HG03460 (cell line): ENCODE data around the gene NFAT5.
"Not testable (repeated sequence)": the region's sequence is repeated elsewhere in the genome, so short reads cannot be mapped to it uniquely, and the experiment has no call there.

Experiments
- ATAC-seq: cut with Tn5 transposase; IDR thresholded peaks from one replicate; pipeline ENCODE4 v1.9.1; 2021; ENCODE audit not compliant: unreplicated experiment

The NFAT5 gene

DNA sequence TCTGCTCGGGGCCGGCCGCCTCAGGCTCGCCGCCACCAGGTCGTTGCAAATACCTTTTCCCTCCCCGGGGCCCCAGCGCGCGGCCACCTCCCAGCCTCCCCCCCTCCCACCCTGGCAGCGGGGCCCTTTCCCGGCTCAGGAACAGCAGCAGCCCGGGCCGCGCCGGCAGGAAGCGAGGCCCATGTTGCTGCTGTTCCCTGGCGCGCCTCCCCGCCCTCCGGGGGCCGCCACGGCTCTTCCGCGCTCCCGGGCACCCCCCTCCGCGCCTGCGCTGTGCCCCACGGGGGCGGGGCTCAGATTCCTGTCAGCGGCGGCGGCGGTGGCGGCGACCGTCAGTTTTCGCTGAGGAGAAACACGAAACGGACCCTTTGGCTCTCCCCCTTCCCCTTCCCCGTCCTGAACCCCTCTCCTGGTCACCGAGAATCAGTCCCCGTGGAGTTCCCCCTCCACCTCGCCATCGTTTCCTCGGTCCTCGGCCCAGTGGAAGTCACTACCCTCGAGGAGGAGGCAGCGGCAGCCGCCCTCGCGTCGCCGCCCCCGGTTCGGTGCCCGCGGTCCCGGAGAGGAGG, at the start of gene NFAT5:
Gene NFAT5, plus strand, starts transcription at position 296 of the 569 bp plus-strand sequence. CDS start 336 bp downstream, outside the sequence.
- peak; percentile 31 for ATAC-seq

GRCh38 chr16:69517914-69518313, 47.9 kb upstream of the NFAT5 start:
- not testable (repeated sequence) for ATAC-seq

DNA sequence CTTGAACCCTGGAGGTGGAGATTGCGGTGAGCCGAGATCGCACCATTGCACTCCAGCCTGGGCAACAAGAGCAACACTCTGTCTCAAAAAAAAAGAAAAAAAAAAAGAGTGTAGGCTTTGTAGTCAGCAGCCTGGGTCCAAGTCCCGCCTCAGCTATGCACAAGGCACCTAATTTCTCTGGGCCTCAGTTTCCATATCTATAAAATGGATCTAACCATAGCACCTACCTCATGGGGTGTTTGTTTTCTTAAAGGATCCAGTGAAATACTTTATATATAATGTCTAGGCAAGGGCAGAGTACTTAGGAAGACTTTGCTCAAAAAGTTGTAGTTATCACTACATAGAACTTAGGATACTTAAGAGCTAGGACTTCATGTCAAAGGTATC, 45.4 kb upstream of the NFAT5 start:
- ATAC-seq, result no peak

DNA sequence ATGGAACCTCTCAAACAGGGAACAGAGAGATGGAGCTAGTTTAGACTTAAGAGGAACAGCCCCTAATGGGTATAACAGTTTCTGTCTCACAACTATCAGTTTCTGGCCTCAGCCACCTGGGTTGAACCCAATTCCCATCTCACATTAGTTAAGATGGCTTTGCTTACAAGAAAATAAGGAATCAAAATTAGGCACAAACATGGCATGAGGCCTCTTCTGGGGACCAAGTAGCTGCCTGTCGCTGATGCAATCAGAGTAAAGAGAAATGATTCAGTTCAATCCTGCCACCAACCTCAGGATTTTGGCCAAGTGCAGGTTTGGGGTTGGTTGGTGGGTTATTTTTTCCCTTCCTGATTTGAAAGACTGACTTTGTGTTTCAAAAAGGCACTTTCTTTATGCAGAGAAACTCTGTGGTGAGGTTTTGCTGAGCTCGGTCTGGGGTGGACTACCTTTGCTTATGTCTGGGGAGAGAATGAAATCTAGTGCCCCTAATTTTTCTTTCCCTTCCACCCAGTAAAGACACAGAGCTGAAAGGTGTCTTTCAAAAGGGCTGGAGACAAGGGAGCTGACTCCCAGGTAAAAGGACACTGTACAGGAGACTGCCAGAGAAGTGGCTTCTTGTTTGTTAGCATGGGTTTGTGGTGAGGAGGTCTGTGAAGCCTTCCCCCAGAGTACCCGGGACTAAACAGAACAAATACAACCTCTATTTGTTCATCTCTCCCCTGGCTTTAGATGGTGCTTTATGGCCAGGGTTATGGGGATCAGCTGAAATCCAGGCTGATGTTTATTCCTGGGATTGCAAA, 44.8 kb upstream of the NFAT5 start:
- peak; percentile 65 for ATAC-seq

- ATAC-seq, result no peak
Measured at GRCh38 chr16:69522041-69522578, 43.7 kb upstream of the NFAT5 start.

DNA sequence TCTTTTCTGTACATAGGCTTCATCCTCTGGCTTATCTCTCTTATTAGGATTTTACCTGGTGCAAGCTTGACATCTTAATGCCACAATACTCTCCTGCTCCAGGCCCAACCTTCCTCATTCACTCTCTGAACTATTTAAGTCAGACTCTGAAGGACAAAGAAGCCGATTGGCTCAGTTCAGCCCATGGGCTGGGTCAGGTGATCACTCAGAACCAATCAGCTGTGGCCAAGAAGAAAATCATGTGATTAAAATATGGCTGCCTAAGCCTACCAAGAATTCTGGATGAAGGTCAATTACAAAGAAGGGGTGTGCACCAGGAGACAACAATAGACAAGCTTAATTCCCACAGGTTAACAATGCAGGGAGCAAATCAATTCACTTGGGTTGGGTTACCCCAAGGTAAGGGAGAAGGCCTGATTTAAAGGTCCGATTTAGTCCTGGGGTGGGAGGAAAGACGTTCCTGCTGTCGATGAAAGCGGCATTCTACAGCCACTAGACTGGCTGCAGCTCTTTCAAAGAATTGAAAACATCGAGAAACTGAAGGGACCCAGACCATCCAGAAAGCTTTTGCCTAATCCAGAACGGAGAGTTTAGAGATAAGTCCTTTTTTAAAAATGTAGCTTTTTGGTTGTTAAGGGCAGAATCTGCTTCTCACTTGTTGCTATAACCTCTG, 42.9 kb upstream of the NFAT5 start:
- no peak for ATAC-seq

GRCh38 chr16:69523566-69524305, 42.0 kb upstream of the NFAT5 start:
- ATAC-seq, result no peak

DNA sequence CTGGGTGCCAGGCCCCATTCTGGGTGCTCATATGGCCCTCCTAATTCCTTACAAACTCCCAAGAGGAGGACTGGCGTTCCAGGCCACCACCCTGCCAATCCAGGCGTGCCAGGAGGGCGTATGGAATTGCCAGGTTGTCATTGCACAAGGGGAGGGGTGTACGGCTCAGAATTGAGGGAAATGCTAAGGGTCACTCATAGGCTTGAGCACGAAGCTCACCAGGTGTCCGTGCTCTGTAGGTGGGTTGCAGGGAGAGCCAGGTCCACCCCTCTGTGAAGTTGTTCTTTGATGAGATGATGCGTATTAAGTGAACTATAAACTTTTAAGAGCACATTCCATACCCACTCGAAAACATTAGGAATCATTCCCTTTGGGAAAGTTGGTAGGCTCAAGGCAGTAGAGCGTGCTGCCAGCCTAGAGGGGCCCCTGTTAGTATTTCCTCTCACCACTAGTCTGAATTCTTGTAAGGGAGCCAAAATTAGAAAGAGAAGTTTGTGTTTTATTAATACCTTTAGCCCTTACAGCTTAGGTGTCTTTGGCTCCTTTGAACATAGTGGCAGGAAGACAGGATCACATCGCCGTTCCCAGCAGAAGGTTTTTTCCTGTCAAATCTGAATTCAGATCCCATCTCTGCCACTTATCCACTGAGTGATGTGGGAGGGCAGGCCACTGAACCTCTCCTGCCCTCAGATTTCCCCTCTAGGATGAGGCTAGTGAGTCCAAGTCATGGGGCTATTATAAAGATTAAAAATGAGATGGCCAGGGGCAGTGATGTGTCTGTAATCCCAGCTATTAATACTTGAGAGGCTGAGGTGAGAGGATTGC, 38.7 kb upstream of the NFAT5 start:
- no peak for ATAC-seq

DNA sequence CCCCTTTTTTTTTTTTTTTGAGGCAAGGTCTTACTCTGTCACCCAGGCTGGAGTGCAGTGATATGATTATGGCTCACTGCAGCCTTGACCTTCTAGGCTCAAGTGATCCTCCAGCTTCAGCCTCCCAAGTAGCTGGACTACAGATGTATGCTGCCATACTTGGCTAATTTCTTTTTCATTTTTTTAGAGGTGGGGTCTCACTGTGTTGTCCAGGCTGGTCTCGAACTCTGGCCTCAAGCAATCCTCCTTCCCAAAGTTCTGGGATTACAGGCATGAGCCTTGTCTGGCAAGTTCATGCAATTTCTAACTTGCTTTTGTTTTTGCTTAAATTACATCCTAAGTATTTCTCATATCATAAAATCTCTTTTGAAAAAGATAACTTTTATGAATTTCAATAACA, 33.8 kb upstream of the NFAT5 start:
- no peak for ATAC-seq

- ATAC-seq, result no peak
Measured at GRCh38 chr16:69532641-69533455, 32.9 kb upstream of the NFAT5 start.

GRCh38 chr16:69534720-69535119, 31.0 kb upstream of the NFAT5 start:
- no peak for ATAC-seq

- ATAC-seq, result no peak
Measured at GRCh38 chr16:69535123-69536050, 30.4 kb upstream of the NFAT5 start.

DNA sequence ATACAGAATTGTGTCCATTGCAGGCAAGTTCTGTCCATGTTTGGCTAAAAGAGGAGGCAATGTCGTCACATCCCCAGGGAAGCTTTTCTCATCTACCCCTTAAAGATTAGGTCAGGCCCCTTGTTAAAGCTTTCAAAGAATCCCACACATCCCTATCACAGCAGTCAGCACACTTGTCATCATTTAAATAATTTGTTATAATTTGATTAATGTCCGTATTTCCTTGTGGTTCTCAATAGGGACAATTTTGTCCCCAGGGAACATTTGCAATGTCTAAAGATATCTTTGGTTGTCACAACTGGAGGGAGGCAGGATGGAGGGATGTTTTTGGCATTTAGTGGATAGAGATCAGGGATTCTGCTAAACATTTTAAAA, 28.1 kb upstream of the NFAT5 start:
- ATAC-seq, result no peak

DNA sequence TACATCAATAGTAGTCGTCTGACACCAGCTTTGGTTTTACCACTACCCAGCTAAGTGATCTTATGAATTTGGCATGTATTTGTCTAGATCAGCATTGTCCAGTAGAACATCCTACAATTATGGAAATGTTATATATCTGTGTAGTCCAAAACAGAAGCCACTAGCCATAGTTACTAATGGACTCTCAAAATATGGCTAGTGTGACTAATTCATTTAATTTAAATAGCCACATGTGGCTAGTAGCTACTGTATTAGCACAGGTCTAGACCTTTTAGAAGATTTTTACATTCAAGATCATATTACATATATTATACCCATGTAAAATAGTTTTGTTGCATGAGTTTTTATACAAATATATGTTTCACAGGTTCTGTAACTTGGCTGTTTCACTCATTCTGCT, 27.0 kb upstream of the NFAT5 start:
- no peak for ATAC-seq

GRCh38 chr16:69542974-69543373, 22.8 kb upstream of the NFAT5 start:
- ATAC-seq, result no peak

GRCh38 chr16:69544088-69544487, 21.7 kb upstream of the NFAT5 start:
- no peak for ATAC-seq

DNA sequence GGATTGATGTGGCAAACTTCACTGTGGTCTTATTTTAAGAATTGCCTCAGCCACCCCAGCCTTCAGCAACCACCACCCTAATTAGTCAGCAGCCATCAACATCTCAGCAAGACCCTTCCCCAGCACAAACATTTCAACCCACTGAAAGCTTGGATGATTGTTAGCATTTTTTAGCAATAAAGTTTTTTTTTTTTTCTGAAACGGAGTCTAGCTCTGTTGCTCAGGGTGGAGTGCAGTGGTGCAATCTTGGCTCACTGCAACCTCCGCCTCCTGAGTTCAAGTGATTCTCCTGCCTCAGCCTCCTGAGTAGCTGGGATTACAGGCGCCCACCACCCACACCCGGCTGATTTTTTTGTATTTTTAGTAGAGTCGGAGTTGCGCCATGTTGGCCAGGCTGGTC, 19.1 kb upstream of the NFAT5 start:
- not testable (repeated sequence) for ATAC-seq

- ATAC-seq, result no peak
Measured at GRCh38 chr16:69553332-69553731, 12.4 kb upstream of the NFAT5 start.
